HG03039 (cell line): ENCODE measurements around the gene PTDSS2.
"Not testable (repeated sequence)": the region's sequence is repeated elsewhere in the genome, so short reads cannot be mapped to it uniquely, and the experiment has no call there.

Experiments
- ATAC-seq: cut with Tn5 transposase; IDR thresholded peaks from one replicate; pipeline ENCODE4 v1.9.1; 2021; ENCODE audit warnings: mild to moderate bottlenecking, moderate library complexity; ENCODE audit not compliant: unreplicated experiment

PTDSS2 gene

GRCh38 chr11:449889-450808, at the start of gene PTDSS2:
PTDSS2 (plus strand) TSS chr11:450279; CDS start chr11:450456, 177 bp downstream.
- peak; percentile 58 for ATAC-seq

- ATAC-seq = not testable (repeated sequence)
These were observed 48.9 kb upstream of the PTDSS2 start for GRCh38 chr11:401196-401595.

GRCh38 chr11:403021-403760, 46.9 kb upstream of the PTDSS2 start:
- ATAC-seq = no peak

- no peak for ATAC-seq
These were observed 46.2 kb upstream of the PTDSS2 start for GRCh38 chr11:403761-404431.

- ATAC-seq = no peak
These were observed 45.4 kb upstream of the PTDSS2 start for GRCh38 chr11:404551-405264.

GRCh38 chr11:405323-405953, 44.6 kb upstream of the PTDSS2 start:
- no peak for ATAC-seq

- ATAC-seq = no peak
These were observed 43.9 kb upstream of the PTDSS2 start for GRCh38 chr11:405954-406795.

GRCh38 chr11:406796-407650, 43.1 kb upstream of the PTDSS2 start:
- ATAC-seq = peak; percentile 59

GRCh38 chr11:407651-408123, 42.4 kb upstream of the PTDSS2 start:
- ATAC-seq = no peak

GRCh38 chr11:408154-409007, 41.7 kb upstream of the PTDSS2 start:
- ATAC-seq = no peak

- no peak for ATAC-seq
These were observed 41.0 kb upstream of the PTDSS2 start for GRCh38 chr11:409008-409599.

GRCh38 chr11:409600-410483, 40.2 kb upstream of the PTDSS2 start:
- no peak for ATAC-seq

- not testable (repeated sequence) for ATAC-seq
These were observed 39.4 kb upstream of the PTDSS2 start for GRCh38 chr11:410711-411110.

- not testable (repeated sequence) for ATAC-seq
These were observed 38.6 kb upstream of the PTDSS2 start for GRCh38 chr11:411520-411919.

GRCh38 chr11:412641-413119, 37.4 kb upstream of the PTDSS2 start:
- ATAC-seq = no peak
